Measurements from ENCODE around the gene PHYKPL. TPM values are rescaled to one million over a fixed set of nuclear protein-coding genes. Genes with fewer than 3 reads are reported as not detected.

The PHYKPL gene
- total RNA-seq, 2 donors from 2014 or later: 43.6 to 53.5 TPM

GRCh38 chr5:178212241-178213002 is 20.2 kb downstream of the PHYKPL start:
- intact Hi-C loops (cut with DNase I): no loop called here
- DNase-seq (peak; percentile 9), ATAC-seq (no peak)

DNA sequence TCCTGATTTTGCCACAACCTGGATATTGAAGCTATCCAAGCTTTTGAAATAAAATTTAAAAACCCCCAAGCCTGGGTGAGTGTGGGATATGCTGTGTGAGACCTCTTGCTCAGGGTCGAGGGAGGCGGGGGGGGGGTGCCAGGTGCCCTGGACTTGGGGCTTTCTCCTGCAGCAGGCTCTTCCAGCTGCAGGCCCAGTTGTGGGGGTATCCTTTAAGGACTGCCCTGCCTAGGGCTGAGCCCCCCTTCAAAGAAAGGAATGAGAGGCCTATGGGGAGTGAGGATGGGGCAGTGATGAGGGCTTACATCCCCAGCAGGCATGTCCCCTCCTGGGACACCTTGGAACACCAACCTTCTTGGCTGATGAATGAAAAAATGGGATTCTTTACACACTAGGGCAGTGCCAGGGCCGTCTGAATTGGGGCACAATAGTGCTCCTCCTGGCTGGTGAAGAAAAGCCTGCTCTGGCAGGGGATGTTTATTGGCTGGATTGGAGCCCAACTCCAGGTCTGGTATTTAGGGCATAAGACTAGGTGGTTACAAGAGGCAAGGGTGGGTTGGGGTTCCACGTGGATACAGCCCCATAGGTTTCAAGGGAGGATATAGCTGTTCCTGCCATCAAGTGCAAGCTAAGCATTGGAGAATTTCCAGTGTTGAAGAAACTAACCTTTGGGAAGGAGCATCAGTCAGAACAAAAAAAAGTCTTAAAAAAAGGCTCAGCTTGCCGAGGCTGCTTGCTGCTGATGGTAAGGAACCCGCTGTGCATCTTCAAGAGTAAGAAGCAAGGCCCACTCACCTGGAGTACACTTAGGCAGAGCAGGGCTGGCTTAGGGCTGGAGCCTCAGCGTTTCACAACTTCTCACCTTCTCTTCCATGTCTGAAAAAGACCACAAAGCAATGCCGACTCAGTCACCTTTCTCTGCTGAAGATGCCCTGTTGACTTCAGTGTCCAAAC is 21.2 kb downstream of the PHYKPL start:
- intact Hi-C loops (cut with DNase I): no loop called here
- DNase-seq (peak; percentile 0), ATAC-seq (no peak)

- intact Hi-C loops (cut with DNase I): no loop called here
- ATAC-seq: no peak
- no peak for DNase-seq
These were observed 21.9 kb downstream of the PHYKPL start for GRCh38 chr5:178210686-178211085.

- no peak for DNase-seq
These were observed 22.5 kb downstream of the PHYKPL start for GRCh38 chr5:178210073-178210535.

GRCh38 chr5:178209334-178210072 is 23.1 kb downstream of the PHYKPL start:
- ATAC-seq (no peak), DNase-seq (no peak)
- intact Hi-C loops (cut with DNase I): no loop called here

More at GRCh38 chr5:178210073-178210535, 22.5 kb downstream of the PHYKPL start:
- intact Hi-C loops (cut with DNase I): no loop called here
- no peak for ATAC-seq

- peak; percentile 9 for DNase-seq
These were observed 23.9 kb downstream of the PHYKPL start for GRCh38 chr5:178208540-178209227.

GRCh38 chr5:178207917-178208280 is 24.7 kb downstream of the PHYKPL start:
- intact Hi-C loops (cut with DNase I): no loop called here
- DNase-seq: no peak
- ATAC-seq: no peak

More at GRCh38 chr5:178208540-178209227, 23.9 kb downstream of the PHYKPL start:
- intact Hi-C loops (cut with DNase I): no loop called here
- ATAC-seq: no peak

DNA sequence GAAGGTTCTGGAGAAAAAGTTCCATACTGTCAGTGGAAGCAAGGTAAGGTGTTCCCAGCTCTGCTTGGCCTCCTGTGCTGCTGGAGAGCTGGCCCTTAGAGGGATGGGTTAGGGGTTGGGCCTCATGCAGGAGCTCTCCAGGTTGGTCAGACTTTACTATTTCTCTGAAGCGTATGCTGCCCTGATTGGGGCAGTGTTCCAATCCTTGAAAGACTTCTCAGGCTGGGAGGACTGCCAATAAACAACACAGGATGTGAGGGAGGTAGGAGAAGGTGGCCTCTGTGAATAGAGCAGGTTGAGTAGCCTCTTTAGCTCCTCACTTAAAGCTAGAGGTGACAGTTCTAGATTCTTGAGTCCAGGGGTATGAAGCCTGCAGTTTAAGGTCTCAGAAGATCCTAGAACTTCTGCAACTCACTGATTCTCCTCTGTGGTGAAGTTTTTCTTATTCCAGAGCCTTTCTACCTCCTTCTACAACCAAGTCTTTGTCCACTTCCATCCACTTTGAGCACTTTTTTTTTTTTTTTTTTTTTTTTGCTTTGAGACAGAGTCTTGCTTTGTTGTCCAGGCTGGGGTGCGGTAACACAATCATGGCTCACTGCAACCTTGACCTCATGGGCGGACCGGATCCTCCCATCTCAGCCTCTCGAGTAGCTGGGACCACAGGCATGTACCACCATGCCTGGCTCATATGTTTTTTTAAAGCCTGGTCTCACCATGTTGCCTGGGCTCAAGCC is 25.3 kb downstream of the PHYKPL start:
- intact Hi-C loops (cut with DNase I): no loop called here
- DNase-seq (peak; percentile 13), ATAC-seq (peak in 1 of 2 donors; percentile 1)

DNA sequence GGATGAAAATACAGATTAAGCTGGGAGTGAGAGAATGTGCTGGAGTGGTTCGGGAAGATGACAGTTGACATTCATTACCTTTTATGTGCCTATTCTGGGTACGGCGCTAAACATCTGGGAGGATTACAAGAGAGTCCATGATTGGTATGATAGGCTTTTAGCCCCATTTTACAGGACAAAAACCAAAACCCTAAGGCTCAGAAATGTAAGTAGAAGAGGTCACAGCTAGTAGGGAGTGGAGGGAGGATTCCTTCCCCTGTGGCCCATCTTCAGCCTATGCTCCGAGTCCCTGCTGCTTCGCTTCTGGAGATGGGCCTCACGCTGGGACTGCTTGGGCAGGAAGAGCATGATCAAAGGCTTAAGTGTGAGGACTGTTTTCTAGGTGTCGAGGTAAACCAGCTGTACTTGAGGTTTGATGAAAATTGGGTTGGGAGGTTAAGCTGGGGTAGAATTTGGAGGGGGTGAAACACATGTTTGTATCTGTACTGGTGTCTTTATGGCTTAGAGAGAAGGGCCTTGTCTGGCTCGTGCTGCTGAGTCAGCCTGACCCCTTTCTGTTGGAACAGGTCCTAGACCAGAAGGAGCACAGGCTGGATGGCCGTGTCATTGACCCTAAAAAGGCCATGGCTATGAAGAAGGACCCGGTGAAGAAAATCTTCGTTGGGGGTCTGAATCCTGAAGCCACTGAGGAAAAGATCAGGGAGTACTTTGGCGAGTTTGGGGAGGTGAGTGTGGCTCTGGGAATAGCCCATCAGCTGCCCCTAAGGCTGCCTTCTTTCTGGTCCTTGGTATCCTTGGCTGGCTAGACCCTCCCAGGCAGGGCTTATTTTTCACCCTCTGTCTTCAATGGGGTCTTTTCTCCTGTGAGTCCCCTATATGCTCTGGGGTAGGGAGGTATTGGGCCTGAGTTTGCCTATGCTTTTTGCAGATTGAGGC is 26.2 kb downstream of the PHYKPL start:
- intact Hi-C loops (cut with DNase I): no loop called here
- ATAC-seq: no peak
- DNase-seq: peak; percentile 27

DNA sequence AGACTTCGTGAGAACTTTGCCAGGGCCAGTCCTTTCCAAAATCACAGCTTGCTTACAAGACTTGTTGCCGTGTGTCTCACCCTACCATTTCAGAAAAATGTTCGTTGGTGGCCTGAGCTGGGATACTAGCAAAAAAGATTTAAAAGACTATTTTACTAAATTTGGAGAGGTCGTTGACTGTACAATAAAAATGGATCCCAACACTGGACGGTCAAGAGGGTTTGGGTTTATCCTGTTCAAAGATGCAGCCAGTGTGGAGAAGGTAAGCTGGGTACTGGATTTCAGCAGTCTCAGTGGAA is 26.9 kb downstream of the PHYKPL start:
- DNase-seq (no peak), ATAC-seq (no peak)
- intact Hi-C loops (cut with DNase I): no loop called here

DNA sequence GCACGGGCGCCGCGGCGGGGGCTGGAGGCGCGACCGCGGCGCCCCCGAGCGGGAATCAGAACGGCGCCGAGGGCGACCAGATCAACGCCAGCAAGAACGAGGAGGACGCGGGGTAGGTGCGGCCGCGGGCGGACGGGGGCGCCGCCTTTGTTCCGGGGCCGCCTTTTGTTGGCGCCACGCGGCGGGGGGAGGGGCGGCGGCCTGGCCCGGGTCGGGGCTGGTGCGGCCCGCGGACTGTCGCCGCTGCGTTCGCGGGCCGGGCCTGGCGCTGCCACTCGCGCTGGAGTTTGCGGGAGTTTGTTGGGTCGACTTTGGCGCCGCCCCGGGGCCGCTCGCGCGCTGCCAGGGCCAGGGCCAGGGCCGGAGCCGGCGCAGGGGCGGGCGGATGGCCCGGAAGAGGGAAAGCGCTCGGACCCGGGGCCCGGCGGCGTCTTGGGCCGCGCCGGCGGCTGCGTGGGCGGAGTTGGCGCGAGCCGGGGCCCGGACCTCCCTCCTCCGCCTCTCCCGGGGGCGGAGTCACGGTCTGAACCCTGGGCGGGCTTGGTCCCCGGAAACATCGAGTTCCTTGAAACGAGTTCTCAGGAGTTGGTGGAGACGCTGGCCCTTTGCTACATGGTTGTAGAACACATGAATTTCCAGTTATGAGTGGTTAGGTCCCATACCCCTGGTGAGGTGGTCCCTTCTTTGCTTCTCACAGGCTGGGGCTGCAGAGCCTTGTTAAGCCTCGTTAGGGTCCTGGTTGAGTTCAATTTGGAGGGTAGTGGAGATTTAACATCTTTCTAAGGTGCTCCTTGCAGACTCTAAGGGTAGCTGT is 27.5 kb downstream of the PHYKPL start:
- intact Hi-C loops (cut with DNase I): no loop called here
- DNase-seq: peak; percentile 84
- ATAC-seq: peak; percentile 68 to 78

DNA sequence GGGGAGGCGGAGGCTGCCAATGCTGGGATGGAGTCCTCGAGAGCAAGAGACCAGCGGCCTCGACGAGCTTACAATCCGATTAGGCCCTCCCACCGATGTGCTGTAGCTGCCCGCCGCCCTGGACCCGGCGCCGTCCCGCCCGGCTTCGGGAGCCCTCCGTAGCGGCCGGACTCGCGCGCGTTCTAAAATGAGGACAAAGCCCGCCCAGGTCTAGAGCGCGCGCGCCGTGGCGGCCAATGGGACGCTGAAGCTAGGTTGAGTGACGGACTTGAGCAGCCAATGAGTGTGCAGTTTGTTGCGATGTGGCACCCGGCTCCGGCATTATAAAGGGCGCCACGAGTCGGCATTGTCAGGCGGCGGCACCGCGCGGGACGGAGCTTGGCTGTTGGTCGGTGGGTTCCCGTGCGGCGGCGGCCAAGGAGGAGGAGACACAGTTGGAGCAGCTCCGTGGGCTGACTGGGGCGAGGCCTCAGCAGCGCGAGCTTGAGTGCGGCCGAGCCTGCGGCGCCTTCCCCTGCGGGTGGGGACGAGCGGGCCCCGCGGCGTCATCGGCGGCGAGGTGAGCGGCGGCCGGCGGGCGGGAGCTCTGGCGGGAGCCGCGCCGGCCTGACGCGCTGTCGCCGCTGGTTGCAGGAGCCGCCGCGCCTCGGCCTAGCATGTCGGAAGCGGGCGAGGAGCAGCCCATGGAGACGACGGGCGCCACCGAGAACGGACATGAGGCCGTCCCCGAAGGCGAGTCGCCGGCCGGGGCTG is 28.2 kb downstream of the PHYKPL start, which contains the start of gene HNRNPAB:
Gene HNRNPAB, plus strand, starts transcription at position 352 of the 753 bp plus-strand sequence. Its CDS starts 305 bp downstream, at position 657.
- intact Hi-C loops (cut with DNase I): no loop called here
- peak; percentile 96 for DNase-seq
- peak; percentile 91 to 95 for ATAC-seq

GRCh38 chr5:178203670-178204181 is 28.9 kb downstream of the PHYKPL start:
- DNase-seq (no peak), ATAC-seq (peak in 1 of 2 donors; percentile 5)
- intact Hi-C loops (cut with DNase I): no loop called here

DNA sequence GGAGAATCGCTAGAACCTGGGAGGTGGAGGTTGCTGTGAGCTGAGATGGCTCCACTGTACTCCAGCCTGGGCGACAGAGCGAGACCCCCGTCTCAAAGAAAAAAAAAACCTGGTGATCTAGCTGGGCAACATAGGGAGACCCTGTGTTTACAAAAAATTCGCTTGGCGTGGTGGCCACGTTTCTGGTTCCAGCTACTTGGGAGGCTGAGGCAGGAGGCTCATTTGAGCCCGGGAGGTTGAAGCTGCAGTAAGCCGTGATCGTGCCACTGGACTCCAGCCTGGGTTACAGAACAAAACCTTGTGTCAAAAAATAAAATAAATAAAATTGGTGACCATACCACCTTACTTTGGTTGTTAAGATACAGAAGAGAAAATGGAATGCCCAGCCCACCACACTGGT is 30.1 kb downstream of the PHYKPL start:
- no peak for ATAC-seq
- no peak for DNase-seq
- intact Hi-C loops (cut with DNase I): no loop called here

DNA sequence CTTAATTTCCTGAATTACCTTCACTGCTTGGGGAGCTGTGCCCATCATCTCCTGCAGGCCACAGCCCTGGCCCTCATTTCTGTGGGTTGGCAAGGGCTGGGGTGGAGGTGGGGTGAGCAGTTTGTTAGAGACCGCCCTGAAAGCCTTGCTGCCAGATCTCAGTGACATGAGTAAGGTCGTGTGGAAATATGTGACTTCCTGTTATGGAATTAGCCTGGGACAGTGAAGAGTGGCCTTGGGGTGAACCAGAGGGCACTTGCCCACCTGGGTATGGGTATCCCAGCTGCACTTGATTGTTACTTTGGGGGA is 30.7 kb downstream of the PHYKPL start:
- intact Hi-C loops (cut with DNase I): no loop called here
- ATAC-seq (no peak), DNase-seq (no peak)

Measured in left cardiac atrium (tissue), 4 donors.